H1 (cell line): Measurements from ENCODE around the gene PRAMEF12.

Source experiments
- ATF3 ChIP-seq: IDR thresholded peaks from 2 replicates; pipeline ENCODE4 v1.6.1; 2011; ENCODE audit warnings: low read depth, mild to moderate bottlenecking, low read length; ENCODE audit not compliant: insufficient read depth
- BRCA1 ChIP-seq: IDR thresholded peaks from 2 replicates; pipeline ENCODE4 v1.6.1; 2012; ENCODE audit warnings: low read depth, low read length, improper control_type of control experiment
- CTCF ChIP-seq, 3 experiments: IDR thresholded peaks; 1 replicate in 2 of 3; 2 replicates in 1 of 3; pipeline versions ENCODE4 v1.5.1 to v1.6.1; 2011; ENCODE audit warnings: low read length in 3 of 3, mild to moderate bottlenecking in 3 of 3, inconsistent platforms in 2 of 3, low read depth in 1 of 3, moderate library complexity in 1 of 3; ENCODE audit not compliant: insufficient read depth in 1 of 3; ENCODE audit errors: control extremely low read depth in 1 of 3
- GABPA ChIP-seq: IDR thresholded peaks from 2 replicates; pipeline ENCODE4 v1.6.1; 2011; ENCODE audit warnings: mild to moderate bottlenecking, low read length, moderate library complexity, borderline replicate concordance; ENCODE audit not compliant: insufficient read depth
- KDM5A ChIP-seq: fragments of 200-600 bp; IDR thresholded peaks from 2 replicates; pipeline ENCODE4 v1.7.1; 2012; ENCODE audit warnings: mild to moderate bottlenecking, low read length, inconsistent platforms, mixed read lengths
- POLR2A ChIP-seq, 2 experiments: IDR thresholded peaks; 1 replicate in 1 of 2; 2 replicates in 1 of 2; pipeline ENCODE4 v1.6.1; 2011; ENCODE audit warnings: low read depth in 2 of 2, low read length in 2 of 2, mild to moderate bottlenecking in 2 of 2; ENCODE audit errors: control extremely low read depth in 1 of 2

GRCh38 chr1:12772520-12772919, 1.0 kb upstream of the PRAMEF12 start:
- TF ChIP-seq KDM5A (no peak), CTCF (IDR thresholded peaks at IDR 0.05; ENCODE audit: control extremely low read depth in 1 of 3, insufficient read depth in 1 of 3, low read depth in 1 of 3, low read length in 3 of 3) (no peak), BRCA1 (no peak), POLR2A (IDR thresholded peaks at IDR 0.05; ENCODE audit: control extremely low read depth in 1 of 2, low read depth in 2 of 2, low read length in 2 of 2) (no peak), ATF3 (no peak), GABPA (no peak)
